Neural cell (in vitro differentiated cells): Measurements from ENCODE around the gene SHF. TPM values are rescaled to one million over a fixed set of nuclear protein-coding genes. Genes with fewer than 3 reads are reported as not detected.

Source experiments
- H2AFZ ChIP-seq: fragments of 200-600, 300-800 bp; sonication (generic), shearing (Covaris generic); 2 replicates; pipeline ENCODE4 v1.6.0; 2014; ENCODE audit warnings: low read depth, mild to moderate bottlenecking, antibody characterized with exemption, low read length, moderate library complexity
- H3F3A ChIP-seq: fragments of 200-600 bp; shearing (Covaris generic); 2 replicates; pipeline ENCODE4 v1.6.1; 2016; ENCODE audit warnings: mild to moderate bottlenecking, moderate library complexity, mixed read lengths, antibody characterized with exemption, low read length; ENCODE audit not compliant: insufficient read depth, poor library complexity, severe bottlenecking
- H3K27ac ChIP-seq: fragments of 200-600, 300-800 bp; sonication (generic), shearing (Covaris generic); 2 replicates; pipeline ENCODE4 v1.5.1; 2014; ENCODE audit warnings: mild to moderate bottlenecking, low read length, moderate library complexity
- H3K27me3 ChIP-seq: fragments of 300-800, 200-600 bp; sonication (generic), shearing (Covaris generic); 2 replicates; pipeline ENCODE4 v1.6.0; 2014; ENCODE audit warnings: mild to moderate bottlenecking, low read depth, low read length, moderate library complexity; ENCODE audit not compliant: insufficient read depth
- H3K36me3 ChIP-seq: fragments of 300-800, 200-600 bp; sonication (generic), shearing (Covaris generic); 2 replicates; pipeline ENCODE4 v1.5.1; 2014; ENCODE audit warnings: mild to moderate bottlenecking, antibody characterized with exemption, low read length, moderate library complexity; ENCODE audit not compliant: insufficient read depth
- H3K4me2 ChIP-seq: fragments of 300-800, 200-600 bp; sonication (generic), shearing (Covaris generic); 2 replicates; pipeline ENCODE4 v1.6.0; 2014; ENCODE audit warnings: mild to moderate bottlenecking, low read length
- H3K4me3 ChIP-seq: fragments of 300-800, 200-600 bp; sonication (generic), shearing (Covaris generic); 2 replicates; pipeline ENCODE4 v1.5.1; 2014; ENCODE audit warnings: mild to moderate bottlenecking, low read length, moderate library complexity
- H3K79me2 ChIP-seq: fragments of 200-600 bp; shearing (Covaris generic); replicated peaks from 2 replicates; pipeline ENCODE4 v1.6.0; 2014; ENCODE audit warnings: mild to moderate bottlenecking, low read length, moderate library complexity; ENCODE audit not compliant: insufficient read depth
- H3K9ac ChIP-seq: fragments of 300-800, 200-600 bp; sonication (generic), shearing (Covaris generic); 2 replicates; pipeline ENCODE4 v1.6.1; 2016; ENCODE audit warnings: mild to moderate bottlenecking, low read length, mixed read lengths
- H3K9me2 ChIP-seq: fragments of 200-600 bp; shearing (Covaris generic); 2 replicates; pipeline ENCODE4 v1.6.1; 2016; ENCODE audit warnings: mild to moderate bottlenecking, low read length, mixed read lengths; ENCODE audit not compliant: insufficient read depth
- H3K9me3 ChIP-seq: fragments of 200-600, 300-800 bp; sonication (generic), shearing (Covaris generic); 2 replicates; pipeline ENCODE4 v1.6.1; 2016; ENCODE audit warnings: mild to moderate bottlenecking, mixed run types, low read length, moderate library complexity, mixed read lengths
- H4K20me1 ChIP-seq: fragments of 200-600 bp; shearing (Covaris generic); 2 replicates; pipeline ENCODE4 v1.6.1; 2016; ENCODE audit warnings: mild to moderate bottlenecking, mixed run types; ENCODE audit not compliant: insufficient read depth
- EP300 ChIP-seq: fragments of 450-650 bp; conservative IDR thresholded peaks from 2 replicates; pipeline ENCODE4 v1.6.1; 2014; ENCODE audit warnings: antibody characterized with exemption, mild to moderate bottlenecking, moderate library complexity; ENCODE audit not compliant: poor library complexity, severe bottlenecking
- EZH2 ChIP-seq: fragments of 200-600, 300-800 bp; shearing (Covaris generic), sonication (generic); IDR thresholded peaks from 2 replicates; pipeline ENCODE4 v1.6.1; 2014; ENCODE audit warnings: antibody characterized with exemption, low read length, borderline replicate concordance, mild to moderate bottlenecking; ENCODE audit not compliant: insufficient read depth, poor library complexity, severe bottlenecking
- MXI1 ChIP-seq: fragments of 450-650 bp; conservative IDR thresholded peaks from 2 replicates; pipeline ENCODE4 v1.6.1; 2014; ENCODE audit warnings: antibody characterized with exemption, mild to moderate bottlenecking; ENCODE audit not compliant: poor library complexity, severe bottlenecking
- POLR2AphosphoS5 ChIP-seq: IDR thresholded peaks from 2 replicates; pipeline ENCODE4 v1.6.1; 2012
- RAD21 ChIP-seq: fragments of 450-650 bp; conservative IDR thresholded peaks from 2 replicates; pipeline ENCODE4 v1.6.1; 2014; ENCODE audit warnings: antibody characterized with exemption, mild to moderate bottlenecking, moderate library complexity
- SMC3 ChIP-seq: fragments of 450-650 bp; conservative IDR thresholded peaks from 2 replicates; pipeline ENCODE4 v1.6.1; 2014; ENCODE audit warnings: antibody characterized with exemption, mild to moderate bottlenecking, moderate library complexity; ENCODE audit not compliant: poor library complexity
- TAF1 ChIP-seq: IDR thresholded peaks from 2 replicates; pipeline ENCODE4 v1.6.1; 2012; ENCODE audit warnings: low read depth
- polyA plus RNA-seq: library from polyadenylated mRNA; depleted of rRNA; stranded (reverse); fragments of >200 nt; gene quantifications from 2 replicates; pipeline ENCODE4 v1.2.3, GENCODE V29; 2014
- TF ChIP-seq, protein P1 (sequence below): fragments of 450-650 bp; IDR thresholded peaks from 2 replicates; pipeline ENCODE4 v1.5.1; 2014; ENCODE audit warnings: antibody characterized with exemption, mild to moderate bottlenecking, moderate library complexity; ENCODE audit not compliant: poor library complexity, severe bottlenecking
- TF ChIP-seq, protein P2 (sequence below): IDR thresholded peaks from 2 replicates; pipeline ENCODE4 v1.6.1; 2012; ENCODE audit warnings: borderline replicate concordance

SHF gene
- polyA plus RNA-seq, 1 donor from 2014 or later, result 41.5 TPM

DNA sequence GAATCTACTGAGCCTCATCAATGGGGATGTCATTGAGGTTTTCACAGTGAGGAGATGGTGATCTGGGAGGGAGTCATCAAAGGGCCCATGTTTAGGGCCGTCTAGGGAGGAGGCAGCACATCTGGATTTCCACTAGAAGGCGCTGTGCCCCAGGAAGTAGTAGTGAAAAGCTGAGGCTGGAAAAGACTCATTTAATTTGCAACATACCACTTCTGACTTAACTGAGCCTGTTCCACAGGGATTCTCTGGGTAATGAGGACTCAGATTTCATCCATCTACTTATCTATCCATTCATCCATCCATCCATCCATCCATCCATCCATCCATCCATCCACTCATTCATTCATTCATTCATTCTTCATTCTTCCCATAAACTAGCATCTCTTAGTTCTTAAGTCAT, 17.4 kb upstream of the SHF start:
- Histone ChIP-seq H4K20me1 (no peaks in the 10 kb centered on the region), H3K27ac (no peak overlapping the region), H3K36me3 (no peaks in the 10 kb centered on the region), H3K9ac (no peak overlapping the region), H3K4me2 (no peak overlapping the region), H2AFZ (no peak overlapping the region), H3K9me2 (no peaks in the 10 kb centered on the region), H3K4me3 (no peak overlapping the region), H3F3A (no peaks in the 10 kb centered on the region), H3K9me3 (no peaks in the 10 kb centered on the region), H3K27me3 (no peaks in the 10 kb centered on the region), H3K79me2 (no peaks in the 10 kb centered on the region)
- TF ChIP-seq, protein P1, sequence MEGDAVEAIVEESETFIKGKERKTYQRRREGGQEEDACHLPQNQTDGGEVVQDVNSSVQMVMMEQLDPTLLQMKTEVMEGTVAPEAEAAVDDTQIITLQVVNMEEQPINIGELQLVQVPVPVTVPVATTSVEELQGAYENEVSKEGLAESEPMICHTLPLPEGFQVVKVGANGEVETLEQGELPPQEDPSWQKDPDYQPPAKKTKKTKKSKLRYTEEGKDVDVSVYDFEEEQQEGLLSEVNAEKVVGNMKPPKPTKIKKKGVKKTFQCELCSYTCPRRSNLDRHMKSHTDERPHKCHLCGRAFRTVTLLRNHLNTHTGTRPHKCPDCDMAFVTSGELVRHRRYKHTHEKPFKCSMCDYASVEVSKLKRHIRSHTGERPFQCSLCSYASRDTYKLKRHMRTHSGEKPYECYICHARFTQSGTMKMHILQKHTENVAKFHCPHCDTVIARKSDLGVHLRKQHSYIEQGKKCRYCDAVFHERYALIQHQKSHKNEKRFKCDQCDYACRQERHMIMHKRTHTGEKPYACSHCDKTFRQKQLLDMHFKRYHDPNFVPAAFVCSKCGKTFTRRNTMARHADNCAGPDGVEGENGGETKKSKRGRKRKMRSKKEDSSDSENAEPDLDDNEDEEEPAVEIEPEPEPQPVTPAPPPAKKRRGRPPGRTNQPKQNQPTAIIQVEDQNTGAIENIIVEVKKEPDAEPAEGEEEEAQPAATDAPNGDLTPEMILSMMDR, result peak; percentile 67
- peak; percentile 62 for TF ChIP-seq SMC3
- TF ChIP-seq RAD21, result peak; percentile 67
- TF ChIP-seq MXI1, result no peak

DNA sequence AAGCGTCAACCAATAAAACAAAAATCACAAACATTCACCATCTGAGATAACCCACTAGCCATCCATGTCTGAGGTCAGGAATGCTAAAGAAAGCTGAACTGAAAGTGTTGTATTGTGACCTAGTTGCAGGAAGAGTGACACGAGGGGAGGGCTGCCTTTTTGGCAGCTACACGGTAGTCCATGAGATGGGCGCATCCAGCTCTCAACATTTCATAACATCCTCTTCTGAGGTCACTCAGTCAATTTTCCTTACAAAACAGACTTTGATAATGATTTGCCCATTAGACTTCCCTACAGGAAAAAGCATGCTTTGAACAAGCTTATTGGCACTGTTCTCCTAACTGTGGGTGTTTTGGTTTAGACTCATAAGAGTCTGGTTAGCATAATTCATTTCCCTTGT, 15.4 kb upstream of the SHF start:
- TF ChIP-seq TAF1 (no peak), MXI1 (no peak), POLR2AphosphoS5 (no peak), SMC3 (no peak), RAD21 (no peak), EP300 (no peak), EZH2 (no peak)
- TF ChIP-seq, protein P1, result no peak
- TF ChIP-seq, protein P2, sequence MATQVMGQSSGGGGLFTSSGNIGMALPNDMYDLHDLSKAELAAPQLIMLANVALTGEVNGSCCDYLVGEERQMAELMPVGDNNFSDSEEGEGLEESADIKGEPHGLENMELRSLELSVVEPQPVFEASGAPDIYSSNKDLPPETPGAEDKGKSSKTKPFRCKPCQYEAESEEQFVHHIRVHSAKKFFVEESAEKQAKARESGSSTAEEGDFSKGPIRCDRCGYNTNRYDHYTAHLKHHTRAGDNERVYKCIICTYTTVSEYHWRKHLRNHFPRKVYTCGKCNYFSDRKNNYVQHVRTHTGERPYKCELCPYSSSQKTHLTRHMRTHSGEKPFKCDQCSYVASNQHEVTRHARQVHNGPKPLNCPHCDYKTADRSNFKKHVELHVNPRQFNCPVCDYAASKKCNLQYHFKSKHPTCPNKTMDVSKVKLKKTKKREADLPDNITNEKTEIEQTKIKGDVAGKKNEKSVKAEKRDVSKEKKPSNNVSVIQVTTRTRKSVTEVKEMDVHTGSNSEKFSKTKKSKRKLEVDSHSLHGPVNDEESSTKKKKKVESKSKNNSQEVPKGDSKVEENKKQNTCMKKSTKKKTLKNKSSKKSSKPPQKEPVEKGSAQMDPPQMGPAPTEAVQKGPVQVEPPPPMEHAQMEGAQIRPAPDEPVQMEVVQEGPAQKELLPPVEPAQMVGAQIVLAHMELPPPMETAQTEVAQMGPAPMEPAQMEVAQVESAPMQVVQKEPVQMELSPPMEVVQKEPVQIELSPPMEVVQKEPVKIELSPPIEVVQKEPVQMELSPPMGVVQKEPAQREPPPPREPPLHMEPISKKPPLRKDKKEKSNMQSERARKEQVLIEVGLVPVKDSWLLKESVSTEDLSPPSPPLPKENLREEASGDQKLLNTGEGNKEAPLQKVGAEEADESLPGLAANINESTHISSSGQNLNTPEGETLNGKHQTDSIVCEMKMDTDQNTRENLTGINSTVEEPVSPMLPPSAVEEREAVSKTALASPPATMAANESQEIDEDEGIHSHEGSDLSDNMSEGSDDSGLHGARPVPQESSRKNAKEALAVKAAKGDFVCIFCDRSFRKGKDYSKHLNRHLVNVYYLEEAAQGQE, result no peak
- Histone ChIP-seq H3K36me3 (no peaks in the 10 kb centered on the region), H3K27ac (no peak overlapping the region), H3K27me3 (no peaks in the 10 kb centered on the region), H3K4me2 (no peak overlapping the region), H3K79me2 (no peaks in the 10 kb centered on the region), H3K9ac (no peak overlapping the region), H2AFZ (no peak overlapping the region), H3F3A (peaks cover 8% of the 10 kb centered on the region), H3K9me3 (no peaks in the 10 kb centered on the region), H3K4me3 (no peak overlapping the region), H4K20me1 (no peaks in the 10 kb centered on the region), H3K9me2 (no peaks in the 10 kb centered on the region)
